Heart left ventricle (tissue), 13 donors: Measurements from ENCODE around the gene ODAM.

ENCODE experiments used
- POLR2A ChIP-seq, 2 donors: fragments of 450-650 bp; IDR thresholded peaks; one replicate each; pipeline ENCODE4 v1.6.1; 2017; ENCODE audit warnings: antibody characterized with exemption in 2 of 2, mild to moderate bottlenecking in 2 of 2, moderate library complexity in 2 of 2
- TF ChIP-seq, protein P1 (sequence below), 12 donors: fragments of 200-600 bp; sonication (generic) in 4 of 12; IDR thresholded peaks; one replicate each; pipeline versions ENCODE4 v1.5.0 to v1.8.0; 2018 to 2022; ENCODE audit warnings: antibody characterized with exemption in 12 of 12, mild to moderate bottlenecking in 5 of 12
- donor health status: ischemic (EF 13 %, LVEDD 7.1; RV severe dilation, severe dysfunction).
- donor health status: DM: no; HTN: yes; CAD: no.
- donor health status: DM: no; HTN: no; CAD: no.
- donor health status: ischemic (EF 25% LVEDD 6.9; RV normal size, moderate dysfunction).
- donor health status: ischemic (EF 25% LVEDD 5.7; RV mildly dilated, moderate dysfunction).
- donor health status: ischemic (EF 35%, LVEDD 5.7; RV mildly dilated, moderate dysfunction).
- donor health status: nonischemic (EF 11% LVEDD 7.7; RV severe dilation, severe dysfunction).
- donor health status: DM: yes; HTN: yes; CAD: no.
- donor health status: PGD.
- donor health status: ischemic (EF 29% LVEDD 5.4; RV normal size, mild dysfunction).
- donor health status: nonischemic (EF 23%, LVEDD 6.1; RV moderate dilation, normal function).

DNA sequence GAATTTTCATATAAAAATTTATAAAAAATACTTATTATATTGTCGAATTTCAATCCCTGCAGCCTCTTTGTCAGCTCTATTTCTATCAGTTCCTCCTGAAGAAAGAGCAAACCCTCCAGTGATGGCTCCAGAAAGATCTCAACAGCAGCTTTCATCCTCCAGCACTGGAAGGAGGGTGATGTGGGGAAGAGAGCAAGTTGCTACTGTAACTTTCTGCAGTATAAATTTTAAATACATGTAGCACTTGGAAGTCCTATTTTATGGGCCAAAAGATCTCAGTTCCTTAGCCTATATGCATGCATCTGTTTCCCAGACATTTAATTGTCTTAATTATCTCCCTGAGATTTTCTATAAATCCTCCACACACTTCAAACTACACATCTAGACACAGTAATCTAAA, 13.7 kb upstream of the ODAM start:
- TF ChIP-seq, protein P1, sequence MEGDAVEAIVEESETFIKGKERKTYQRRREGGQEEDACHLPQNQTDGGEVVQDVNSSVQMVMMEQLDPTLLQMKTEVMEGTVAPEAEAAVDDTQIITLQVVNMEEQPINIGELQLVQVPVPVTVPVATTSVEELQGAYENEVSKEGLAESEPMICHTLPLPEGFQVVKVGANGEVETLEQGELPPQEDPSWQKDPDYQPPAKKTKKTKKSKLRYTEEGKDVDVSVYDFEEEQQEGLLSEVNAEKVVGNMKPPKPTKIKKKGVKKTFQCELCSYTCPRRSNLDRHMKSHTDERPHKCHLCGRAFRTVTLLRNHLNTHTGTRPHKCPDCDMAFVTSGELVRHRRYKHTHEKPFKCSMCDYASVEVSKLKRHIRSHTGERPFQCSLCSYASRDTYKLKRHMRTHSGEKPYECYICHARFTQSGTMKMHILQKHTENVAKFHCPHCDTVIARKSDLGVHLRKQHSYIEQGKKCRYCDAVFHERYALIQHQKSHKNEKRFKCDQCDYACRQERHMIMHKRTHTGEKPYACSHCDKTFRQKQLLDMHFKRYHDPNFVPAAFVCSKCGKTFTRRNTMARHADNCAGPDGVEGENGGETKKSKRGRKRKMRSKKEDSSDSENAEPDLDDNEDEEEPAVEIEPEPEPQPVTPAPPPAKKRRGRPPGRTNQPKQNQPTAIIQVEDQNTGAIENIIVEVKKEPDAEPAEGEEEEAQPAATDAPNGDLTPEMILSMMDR (IDR thresholded peaks at IDR 0.05), result no peak
- TF ChIP-seq POLR2A (IDR thresholded peaks at IDR 0.05), result no peak
